Measurements from ENCODE around the gene TIRAP.

DNA sequence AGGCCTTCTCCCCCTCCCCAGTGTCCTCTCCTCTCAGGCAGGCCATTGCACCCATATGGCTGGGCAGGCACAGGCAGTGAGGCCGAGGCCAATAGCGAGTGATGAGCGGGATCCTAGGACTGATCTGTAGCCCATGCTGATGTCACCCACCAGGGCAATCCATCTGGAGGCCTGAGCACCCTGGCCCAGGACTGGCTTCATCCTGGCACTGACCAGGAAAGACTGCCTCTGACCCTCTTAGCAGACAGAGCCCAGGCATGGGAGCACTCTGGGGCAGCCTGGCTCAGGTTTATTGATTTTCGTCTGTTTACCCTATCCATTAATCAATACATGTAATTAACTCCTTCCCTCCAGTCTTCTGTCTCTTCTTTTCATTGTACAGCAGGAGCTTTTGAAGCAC lies 5.1 kb upstream of the TIRAP start:
- TF ChIP-seq POLR2AphosphoS5 (IDR thresholded peaks at IDR 0.05; ENCODE audit: low read depth, low read length), result no peak
- no peak for TF ChIP-seq TAF1 (IDR thresholded peaks at IDR 0.05; ENCODE audit: borderline replicate concordance, insufficient read depth, low read length)
- no peak for TF ChIP-seq SIN3A (IDR thresholded peaks at IDR 0.05; ENCODE audit: borderline replicate concordance, insufficient read depth, low read length)
- TF ChIP-seq REST (IDR thresholded peaks at IDR 0.05; ENCODE audit: insufficient read depth in 1 of 2, low read depth in 2 of 2, low read length in 2 of 2), result no peak
- TF ChIP-seq FOXP2 (optimal IDR thresholded peaks at IDR 0.05; ENCODE audit: borderline replicate concordance, extremely low read depth, extremely low read length, insufficient read depth), result no peak

Data from PFSK-1 (cell line).